ENCODE measurements around the gene TNFRSF19. TPM values are rescaled to one million over a fixed set of nuclear protein-coding genes. Genes with fewer than 3 reads are reported as not detected.

TNFRSF19 gene
- total RNA-seq, 3 donors from 2014 or later = 0.32 to 3.8 (median 0.58) TPM

DNA sequence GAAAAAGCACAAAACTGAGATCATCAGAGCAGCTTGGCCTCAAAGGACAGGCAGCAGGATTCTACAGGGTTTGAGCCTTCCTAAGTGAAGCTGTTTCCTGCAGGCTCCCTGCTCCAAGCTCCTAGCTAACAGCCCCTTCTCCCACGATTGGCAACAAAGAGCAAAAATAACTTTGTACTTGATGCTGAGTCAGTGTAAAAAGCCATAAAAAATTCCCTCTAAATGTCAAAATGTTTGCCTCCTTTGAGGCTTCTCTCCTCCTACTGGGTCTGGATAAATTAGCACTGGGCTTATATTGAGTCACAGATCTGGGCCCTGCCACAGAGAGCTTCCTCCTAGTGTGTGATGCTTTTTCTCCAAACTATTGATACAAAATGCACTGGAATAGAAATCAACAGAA, 153.3 kb downstream of the TNFRSF19 start:
- peak; percentile 24 for ATAC-seq
- intact Hi-C loops (cut with DNase I, micrococcal nuclease) = no loop called here
- Histone ChIP-seq H3K4me3 (no peak overlapping the region), H3K4me1 (ENCODE audit: low read depth) (no peaks in the 10 kb centered on the region), H3K36me3 (ENCODE audit: low read depth) (no peaks in the 10 kb centered on the region), H3K9me3 (no peaks in the 10 kb centered on the region)
- DNase-seq = no peak
- TF ChIP-seq, protein P1, sequence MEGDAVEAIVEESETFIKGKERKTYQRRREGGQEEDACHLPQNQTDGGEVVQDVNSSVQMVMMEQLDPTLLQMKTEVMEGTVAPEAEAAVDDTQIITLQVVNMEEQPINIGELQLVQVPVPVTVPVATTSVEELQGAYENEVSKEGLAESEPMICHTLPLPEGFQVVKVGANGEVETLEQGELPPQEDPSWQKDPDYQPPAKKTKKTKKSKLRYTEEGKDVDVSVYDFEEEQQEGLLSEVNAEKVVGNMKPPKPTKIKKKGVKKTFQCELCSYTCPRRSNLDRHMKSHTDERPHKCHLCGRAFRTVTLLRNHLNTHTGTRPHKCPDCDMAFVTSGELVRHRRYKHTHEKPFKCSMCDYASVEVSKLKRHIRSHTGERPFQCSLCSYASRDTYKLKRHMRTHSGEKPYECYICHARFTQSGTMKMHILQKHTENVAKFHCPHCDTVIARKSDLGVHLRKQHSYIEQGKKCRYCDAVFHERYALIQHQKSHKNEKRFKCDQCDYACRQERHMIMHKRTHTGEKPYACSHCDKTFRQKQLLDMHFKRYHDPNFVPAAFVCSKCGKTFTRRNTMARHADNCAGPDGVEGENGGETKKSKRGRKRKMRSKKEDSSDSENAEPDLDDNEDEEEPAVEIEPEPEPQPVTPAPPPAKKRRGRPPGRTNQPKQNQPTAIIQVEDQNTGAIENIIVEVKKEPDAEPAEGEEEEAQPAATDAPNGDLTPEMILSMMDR (IDR thresholded peaks at IDR 0.05) = no peak

- no peak for DNase-seq
- ATAC-seq = no peak
- H3K4me3 ChIP-seq = no peak overlapping the region
- TF ChIP-seq, protein P1 (IDR thresholded peaks at IDR 0.05) = no peak
- intact Hi-C loops (cut with DNase I, micrococcal nuclease) = no loop called here
- H3K9me3 ChIP-seq = no peaks in the 10 kb centered on the region
- no peaks in the 10 kb centered on the region for H3K36me3 ChIP-seq (ENCODE audit: low read depth)
- no peaks in the 10 kb centered on the region for H3K4me1 ChIP-seq (ENCODE audit: low read depth)
These were observed 154.2 kb downstream of the TNFRSF19 start for GRCh38 chr13:23724196-23724970.

Other genes starting within 250 kb of the TNFRSF19 start
- gene SACS, start 136.7 kb upstream of the TNFRSF19 start, total RNA-seq = 10 to 100 TPM in 1 of 3 donors, 1 to 10 TPM in 2; 2.1 to 19.0 (median 3.7) TPM